GM19395 (cell line): ENCODE results near the gene ZSWIM6.

Experiments
- ATAC-seq: cut with Tn5 transposase; IDR thresholded peaks from one replicate; pipeline ENCODE4 v1.9.1; 2021; ENCODE audit warnings: mild to moderate bottlenecking, moderate library complexity; ENCODE audit not compliant: unreplicated experiment

ZSWIM6 gene

GRCh38 chr5:61330845-61331406 is 1.1 kb upstream of the ZSWIM6 start:
- peak; percentile 25 for ATAC-seq

DNA sequence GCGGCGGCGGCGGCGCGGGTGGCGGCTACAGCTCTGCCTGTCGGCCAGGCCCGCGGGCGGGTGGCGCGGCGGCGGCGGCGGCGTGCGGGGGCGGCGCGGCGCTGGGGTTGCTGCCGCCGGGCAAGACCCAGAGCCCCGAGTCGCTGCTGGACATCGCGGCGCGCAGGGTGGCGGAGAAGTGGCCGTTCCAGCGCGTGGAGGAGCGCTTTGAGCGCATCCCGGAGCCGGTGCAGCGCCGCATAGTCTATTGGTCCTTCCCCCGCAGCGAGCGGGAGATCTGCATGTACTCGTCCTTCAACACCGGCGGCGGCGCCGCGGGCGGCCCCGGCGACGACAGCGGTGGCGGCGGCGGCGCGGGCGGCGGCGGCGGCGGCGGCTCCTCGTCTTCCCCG is 296 bp downstream of the ZSWIM6 start:
- ATAC-seq = no peak

DNA sequence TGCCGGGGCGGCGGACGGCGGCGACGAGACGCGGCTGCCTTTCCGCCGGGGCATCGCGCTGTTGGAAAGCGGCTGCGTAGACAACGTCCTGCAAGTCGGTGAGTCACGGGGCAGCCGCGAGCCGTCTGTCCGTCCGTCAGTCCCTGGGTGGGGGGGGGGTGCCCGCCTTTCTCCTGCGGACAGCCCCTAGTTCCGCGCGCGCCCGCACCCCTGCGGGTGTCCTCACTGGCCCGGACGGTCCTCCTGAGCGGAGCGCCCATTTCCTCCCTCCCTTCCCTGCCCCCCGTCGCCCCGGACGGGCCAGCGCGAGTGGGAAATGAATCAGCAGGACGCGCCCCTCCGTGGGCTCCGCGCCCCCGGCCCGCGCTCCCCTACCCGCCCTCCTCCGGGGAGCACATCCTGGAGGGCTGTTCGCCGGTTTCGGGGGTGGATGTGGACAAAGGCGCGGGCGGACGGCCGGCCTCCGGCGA is 828 bp downstream of the ZSWIM6 start:
- ATAC-seq = no peak

DNA sequence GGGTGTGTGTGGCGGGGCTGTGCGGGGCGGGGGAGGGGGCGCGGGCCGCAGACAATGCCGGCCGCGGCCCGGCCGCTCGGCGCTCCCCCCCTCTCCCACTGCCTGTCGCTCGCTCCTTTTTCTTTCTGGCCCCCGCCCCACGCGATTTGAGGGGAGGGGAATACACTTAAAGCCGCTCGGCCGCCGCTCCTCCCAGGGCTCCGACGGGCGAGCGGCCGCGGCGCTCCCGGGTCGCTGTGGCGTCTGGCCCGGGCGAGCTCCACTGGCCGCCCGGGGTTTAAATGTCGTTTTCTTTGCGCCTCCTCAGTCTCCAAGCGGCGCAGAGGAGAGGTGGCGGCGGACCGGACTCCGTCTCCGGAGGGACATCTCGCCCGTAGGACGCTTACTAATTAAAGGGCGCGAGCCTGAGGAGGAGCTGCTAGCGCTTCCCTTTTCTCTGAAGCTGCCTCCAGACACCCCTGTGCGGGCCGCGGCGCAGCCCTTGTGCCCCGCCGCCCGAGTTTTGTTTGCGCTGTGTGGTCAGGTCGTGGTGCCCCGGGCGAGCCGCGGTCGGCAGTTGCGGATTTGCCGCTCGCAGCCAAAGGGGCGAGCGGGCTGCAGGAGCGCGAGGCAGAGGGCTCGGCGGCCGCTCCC is 1.4 kb downstream of the ZSWIM6 start:
- ATAC-seq = peak; percentile 16

- no peak for ATAC-seq
Observed at GRCh38 chr5:61333954-61334867, 2.2 kb downstream of the ZSWIM6 start.

DNA sequence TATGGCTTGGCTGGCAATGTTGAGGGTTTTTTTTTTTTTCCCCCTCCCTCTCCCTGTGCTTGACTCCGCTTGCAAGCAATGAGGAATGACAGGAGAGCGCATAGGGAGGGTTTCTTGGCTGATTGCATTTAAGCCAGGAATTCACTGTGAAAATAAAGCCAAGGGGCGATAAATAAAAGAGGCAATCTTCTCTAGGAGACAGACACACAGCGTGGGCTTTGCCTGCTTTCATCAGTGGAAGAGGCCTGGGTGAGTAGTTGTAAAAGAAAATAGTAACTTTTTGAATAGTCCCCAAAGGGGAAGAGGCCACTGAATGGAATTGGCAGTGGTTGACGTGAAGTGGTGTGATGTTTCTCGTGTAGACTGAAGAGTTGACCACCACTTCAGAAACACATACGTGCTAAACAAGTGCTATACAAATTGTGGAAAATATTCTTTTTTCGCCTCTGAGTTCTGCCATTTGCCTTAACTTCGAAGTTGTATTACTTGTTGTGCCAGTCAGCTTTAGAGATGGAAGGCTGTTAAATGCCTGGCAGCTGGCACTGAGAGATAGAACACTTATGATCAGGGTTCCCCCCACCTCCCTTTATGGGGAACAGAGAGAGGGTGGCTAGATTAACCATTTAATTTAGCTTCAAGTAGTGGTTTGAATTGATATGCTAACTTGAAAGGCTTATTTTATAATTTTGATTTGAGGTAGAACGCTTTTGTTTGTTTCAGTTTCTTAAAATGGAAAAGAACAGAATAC is 3.0 kb downstream of the ZSWIM6 start:
- no peak for ATAC-seq

DNA sequence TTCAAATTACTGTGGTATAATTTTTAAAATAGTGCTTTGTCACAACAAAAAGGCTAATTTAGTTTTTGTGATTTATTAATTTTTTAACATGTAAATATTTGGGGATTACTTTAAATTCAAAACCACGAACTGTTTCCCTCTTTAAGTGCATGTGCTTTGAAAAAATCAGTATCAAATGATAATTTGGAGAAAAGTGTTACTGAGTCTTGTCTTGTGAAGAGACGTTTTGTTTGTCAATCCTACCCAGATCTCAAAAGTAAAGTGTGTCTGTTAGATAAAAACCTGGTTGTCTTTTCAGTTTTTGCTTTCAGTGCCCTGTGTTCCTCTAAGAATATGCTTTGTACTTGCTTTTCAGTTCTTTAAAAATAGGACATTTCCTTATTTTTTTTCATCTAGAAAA is 7.7 kb downstream of the ZSWIM6 start:
- ATAC-seq = no peak

DNA sequence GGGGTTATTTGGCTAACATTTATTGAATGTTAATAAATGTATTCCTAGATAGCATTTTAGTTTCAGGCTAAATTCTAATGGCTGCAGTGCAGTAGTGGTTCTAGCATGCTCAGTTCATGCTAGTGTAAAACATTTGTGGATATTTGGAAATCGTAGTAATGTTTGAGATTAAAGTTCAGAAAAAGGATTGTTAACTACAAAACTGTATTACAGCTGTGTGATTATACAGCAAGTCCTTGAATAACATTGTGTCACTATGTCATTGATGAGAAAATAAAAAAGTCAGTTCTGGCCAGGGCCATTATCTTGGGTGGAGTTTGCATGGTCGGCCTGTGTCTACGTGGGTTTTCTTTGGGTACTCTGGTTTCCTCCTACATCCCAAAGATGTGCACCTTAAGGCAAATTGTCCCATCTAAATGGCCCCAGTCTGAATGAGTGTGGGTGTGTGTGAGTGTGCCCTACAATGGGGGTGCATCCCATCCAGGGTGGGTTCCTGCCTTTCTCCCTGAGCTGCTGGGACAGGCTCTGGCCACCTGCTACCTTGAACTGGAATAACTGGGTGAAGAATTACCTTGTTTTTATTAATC is 8.8 kb downstream of the ZSWIM6 start:
- no peak for ATAC-seq

DNA sequence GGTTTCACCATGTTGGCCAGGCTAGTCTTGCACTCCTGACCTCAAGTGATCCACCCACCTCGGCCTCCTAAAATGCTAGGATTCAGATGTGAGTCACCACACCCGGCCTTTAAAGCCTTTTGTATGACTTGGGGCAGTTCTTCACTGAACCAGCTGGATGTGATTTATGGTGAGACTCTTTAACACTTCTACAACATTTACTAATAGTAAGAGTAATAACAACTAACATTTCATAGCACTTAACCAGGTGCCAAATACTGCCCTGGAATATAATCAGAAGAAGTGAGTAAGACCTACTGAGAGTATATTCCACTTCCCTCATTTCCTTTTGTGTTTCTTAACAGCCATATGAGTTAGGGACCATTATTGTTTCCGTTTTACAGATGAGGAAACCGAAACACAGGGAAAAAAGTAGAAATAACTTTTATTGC is 10.0 kb downstream of the ZSWIM6 start:
- no peak for ATAC-seq

DNA sequence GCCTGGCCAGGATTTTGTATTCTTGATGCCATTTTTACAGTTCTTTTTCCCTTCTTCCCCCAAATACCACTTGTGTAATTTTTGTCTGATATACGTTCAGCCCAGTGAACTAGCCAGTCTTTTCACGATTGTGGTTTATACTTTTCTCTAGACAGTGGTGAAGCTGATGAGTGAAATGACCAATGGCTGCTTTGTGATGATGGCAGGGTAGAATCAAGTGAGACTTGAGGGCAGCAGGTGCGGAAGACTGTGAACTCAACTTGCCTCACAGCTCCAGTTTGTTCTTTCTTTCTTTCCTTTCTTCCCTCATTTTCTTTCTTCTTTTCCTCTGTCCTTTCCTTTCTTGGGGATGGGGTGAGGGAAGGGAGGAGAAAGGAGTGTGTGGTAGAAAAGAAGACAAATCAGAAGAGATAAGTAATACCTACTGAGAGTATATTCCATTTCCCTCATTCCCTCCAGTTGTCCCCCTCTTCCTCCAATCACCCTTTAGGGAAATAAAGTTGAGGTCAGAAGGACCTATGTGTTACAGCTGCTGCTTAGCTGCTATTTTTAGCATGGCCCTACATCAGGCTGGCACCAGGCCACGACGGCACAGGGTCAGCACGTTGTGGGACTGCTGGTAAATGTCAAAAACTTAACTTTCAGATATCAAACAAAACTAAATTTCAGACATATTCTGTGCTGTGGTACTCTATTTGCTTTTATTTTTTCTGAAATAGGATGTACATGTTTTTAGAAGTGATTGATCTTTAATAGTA is 12.3 kb downstream of the ZSWIM6 start:
- ATAC-seq = no peak

- no peak for ATAC-seq
Observed at GRCh38 chr5:61346511-61346910, 14.5 kb downstream of the ZSWIM6 start.

DNA sequence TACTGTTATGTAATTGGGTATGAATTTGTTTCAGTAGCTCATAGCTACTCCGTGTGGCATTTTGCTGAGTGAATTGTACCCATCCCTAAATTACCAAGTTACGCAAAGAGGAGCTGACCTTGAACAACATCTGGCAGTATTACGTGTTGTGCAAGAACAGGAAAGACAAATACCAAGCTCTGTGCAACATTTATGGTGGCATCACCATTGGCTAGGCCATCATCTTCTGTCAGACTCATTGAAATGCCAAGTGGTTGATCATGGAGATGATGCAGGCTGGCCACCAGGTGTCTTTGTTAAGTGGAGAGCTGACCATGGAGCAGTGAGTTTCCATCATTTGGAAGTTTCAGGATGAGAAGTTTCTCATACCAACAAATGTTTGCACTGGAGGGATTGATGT is 15.0 kb downstream of the ZSWIM6 start:
- no peak for ATAC-seq

DNA sequence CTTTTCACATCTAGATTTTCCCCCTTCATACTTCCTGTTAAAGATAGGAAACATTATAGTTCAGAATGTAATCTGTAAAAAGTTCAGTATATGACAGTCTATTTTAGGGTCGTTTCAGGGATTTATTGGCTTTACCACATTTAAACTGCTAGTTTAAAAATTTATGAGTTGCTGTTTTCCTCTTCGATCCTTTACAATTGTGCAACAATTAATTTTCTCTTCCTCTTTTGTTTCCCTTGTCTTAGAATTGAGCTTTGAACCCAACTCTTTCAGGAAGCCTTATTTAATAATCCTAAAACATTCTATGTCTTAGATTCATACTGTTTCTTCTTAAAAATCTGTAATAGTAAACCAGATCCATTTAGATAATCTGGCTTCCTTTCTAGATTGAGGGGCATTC is 16.4 kb downstream of the ZSWIM6 start:
- no peak for ATAC-seq

DNA sequence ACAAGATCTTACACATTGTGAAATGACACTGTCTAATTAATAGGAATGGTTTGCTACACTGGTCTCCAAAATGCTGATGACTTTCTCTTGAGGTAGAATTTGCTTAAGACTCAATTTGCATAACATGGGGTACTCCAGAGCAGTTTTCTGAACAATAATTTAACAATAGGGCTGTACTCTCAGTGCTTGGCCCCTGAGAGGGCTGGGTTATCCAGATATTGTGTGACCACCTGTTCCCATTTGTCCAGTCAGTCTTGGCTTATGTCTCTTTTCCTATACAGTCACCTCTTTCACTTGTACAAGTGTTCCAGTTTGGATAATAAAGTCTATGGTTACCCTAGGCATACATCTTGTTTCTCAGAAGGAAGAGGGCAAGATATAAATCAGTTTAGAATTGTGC is 17.9 kb downstream of the ZSWIM6 start:
- ATAC-seq = no peak

- ATAC-seq = no peak
Observed at GRCh38 chr5:61350535-61350934, 18.5 kb downstream of the ZSWIM6 start.

DNA sequence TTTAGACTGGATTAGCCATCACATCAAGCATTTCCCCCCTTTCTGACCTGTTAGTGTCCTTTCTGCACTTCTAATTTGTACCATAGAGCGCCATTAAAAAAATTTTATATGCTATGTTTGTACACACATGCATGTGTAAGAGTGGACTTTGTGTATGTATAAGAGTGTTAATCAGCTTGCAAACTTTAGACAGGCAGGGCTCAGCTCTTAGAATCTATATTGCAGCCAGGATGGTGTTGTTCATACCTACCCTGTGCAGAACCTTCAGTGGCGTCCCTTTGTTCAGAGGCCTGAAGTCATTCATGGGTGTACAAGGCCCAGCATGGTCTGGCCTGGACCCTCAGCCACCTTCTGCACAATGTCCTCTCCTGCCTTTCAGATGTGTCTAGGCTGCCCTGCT is 19.7 kb downstream of the ZSWIM6 start:
- ATAC-seq = no peak

GRCh38 chr5:61352180-61352579 is 20.1 kb downstream of the ZSWIM6 start:
- ATAC-seq = no peak

DNA sequence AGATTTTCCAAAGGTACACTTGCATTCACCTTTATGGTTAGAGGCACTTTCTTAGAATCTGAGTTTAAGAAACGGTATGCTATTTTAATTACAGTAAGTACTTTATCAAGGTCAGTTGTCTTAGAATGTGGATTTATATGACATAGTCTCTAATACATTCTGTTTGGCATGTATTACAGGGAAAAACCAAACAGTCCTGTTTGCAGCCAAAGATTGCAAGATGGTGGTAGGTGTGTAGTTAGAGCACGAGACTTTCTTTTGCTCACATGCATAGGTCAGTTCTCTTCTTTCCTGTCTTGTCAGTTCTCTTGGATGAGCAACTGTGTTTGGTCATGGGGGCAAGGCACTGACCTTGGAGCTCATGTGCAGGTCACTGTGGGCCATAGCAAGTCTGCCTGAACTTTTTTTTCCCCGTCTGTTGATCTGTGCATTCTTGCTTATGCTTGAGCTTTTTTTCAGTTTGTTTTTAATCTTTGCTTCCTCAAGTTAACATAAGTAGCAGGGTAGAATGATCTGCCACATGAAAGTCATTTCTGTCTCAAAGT is 20.6 kb downstream of the ZSWIM6 start:
- no peak for ATAC-seq

GRCh38 chr5:61353293-61353692 is 21.2 kb downstream of the ZSWIM6 start:
- ATAC-seq = no peak

GRCh38 chr5:61354199-61354598 is 22.1 kb downstream of the ZSWIM6 start:
- ATAC-seq = no peak
